Lower leg skin (tissue), 3 donors: ENCODE data around the gene PSMA2.

ENCODE experiments used
- CTCF ChIP-seq, 3 donors: fragments of 450-650 bp; IDR thresholded peaks; one replicate each; pipeline ENCODE4 v1.5.1; 2016; ENCODE audit warnings: antibody characterized with exemption in 3 of 3, mild to moderate bottlenecking in 3 of 3, moderate library complexity in 2 of 3
- POLR2A ChIP-seq, 2 donors: fragments of 450-650 bp; IDR thresholded peaks; one replicate each; pipeline ENCODE4 v1.6.1; 2016 to 2017; ENCODE audit warnings: antibody characterized with exemption in 2 of 2, mild to moderate bottlenecking in 1 of 2, moderate library complexity in 1 of 2

GRCh38 chr7:42929449-42929848 lies 2.5 kb downstream of the PSMA2 start:
- TF ChIP-seq POLR2A (IDR thresholded peaks at IDR 0.05) (no peak), CTCF (IDR thresholded peaks at IDR 0.05) (no peak)
